ENCODE results near the gene GRIN1.

- TF ChIP-seq, protein P1, sequence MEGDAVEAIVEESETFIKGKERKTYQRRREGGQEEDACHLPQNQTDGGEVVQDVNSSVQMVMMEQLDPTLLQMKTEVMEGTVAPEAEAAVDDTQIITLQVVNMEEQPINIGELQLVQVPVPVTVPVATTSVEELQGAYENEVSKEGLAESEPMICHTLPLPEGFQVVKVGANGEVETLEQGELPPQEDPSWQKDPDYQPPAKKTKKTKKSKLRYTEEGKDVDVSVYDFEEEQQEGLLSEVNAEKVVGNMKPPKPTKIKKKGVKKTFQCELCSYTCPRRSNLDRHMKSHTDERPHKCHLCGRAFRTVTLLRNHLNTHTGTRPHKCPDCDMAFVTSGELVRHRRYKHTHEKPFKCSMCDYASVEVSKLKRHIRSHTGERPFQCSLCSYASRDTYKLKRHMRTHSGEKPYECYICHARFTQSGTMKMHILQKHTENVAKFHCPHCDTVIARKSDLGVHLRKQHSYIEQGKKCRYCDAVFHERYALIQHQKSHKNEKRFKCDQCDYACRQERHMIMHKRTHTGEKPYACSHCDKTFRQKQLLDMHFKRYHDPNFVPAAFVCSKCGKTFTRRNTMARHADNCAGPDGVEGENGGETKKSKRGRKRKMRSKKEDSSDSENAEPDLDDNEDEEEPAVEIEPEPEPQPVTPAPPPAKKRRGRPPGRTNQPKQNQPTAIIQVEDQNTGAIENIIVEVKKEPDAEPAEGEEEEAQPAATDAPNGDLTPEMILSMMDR (IDR thresholded peaks at IDR 0.05): no peak
- no peak for TF ChIP-seq POLR2A (IDR thresholded peaks at IDR 0.05)
Observed at GRCh38 chr9:137106662-137107250, 32.2 kb upstream of the GRIN1 start.

Data from thyroid gland (tissue), 4 donors.